ENCODE data around the gene TRIM14.

TRIM14 gene

GRCh38 chr9:98086461-98086860 lies 32.6 kb downstream of the TRIM14 start:
- Histone ChIP-seq H2AFZ (ENCODE audit: low read depth) (no peak overlapping the region), H3K9ac (no peak overlapping the region), H3K27me3 (ENCODE audit: insufficient read depth, low read depth) (no peaks in the 10 kb centered on the region), H4K20me1 (ENCODE audit: insufficient read depth) (no peaks in the 10 kb centered on the region), H3K36me3 (ENCODE audit: insufficient read depth) (no peaks in the 10 kb centered on the region; the same call in 1 of the 2 replicates), H3K4me2 (no peak overlapping the region; the same call in 1 of the 2 replicates), H3K4me3 (IDR thresholded peaks at IDR 0.05; ENCODE audit: insufficient read depth, low read depth, low read length) (no peak overlapping the region), H3K4me1 (ENCODE audit: low read depth, poor library complexity, severe bottlenecking) (peaks cover 23% of the 10 kb centered on the region), H3K27ac (no peak overlapping the region; the same call in 1 of the 2 replicates), H3K79me2 (ENCODE audit: insufficient read depth, low read depth) (no peaks in the 10 kb centered on the region)
- TF ChIP-seq CTCF (conservative IDR thresholded peaks at IDR 0.05; ENCODE audit: low read depth, low read length): no peak

GRCh38 chr9:98085944-98086343 lies 33.1 kb downstream of the TRIM14 start:
- peaks cover 23% of the 10 kb centered on the region for H3K4me1 ChIP-seq (ENCODE audit: low read depth, poor library complexity, severe bottlenecking)
- H4K20me1 ChIP-seq (ENCODE audit: insufficient read depth): no peaks in the 10 kb centered on the region
- H3K9ac ChIP-seq: no peak overlapping the region
- no peak for TF ChIP-seq CTCF (conservative IDR thresholded peaks at IDR 0.05; ENCODE audit: low read depth, low read length)
- no peak overlapping the region; the same call in 1 of the 2 replicates for H3K4me2 ChIP-seq
- no peaks in the 10 kb centered on the region for H3K27me3 ChIP-seq (ENCODE audit: insufficient read depth, low read depth)
- no peaks in the 10 kb centered on the region; the same call in 1 of the 2 replicates for H3K36me3 ChIP-seq (ENCODE audit: insufficient read depth)
- no peaks in the 10 kb centered on the region for H3K79me2 ChIP-seq (ENCODE audit: insufficient read depth, low read depth)
- H3K4me3 ChIP-seq (IDR thresholded peaks at IDR 0.05; ENCODE audit: insufficient read depth, low read depth, low read length): no peak overlapping the region
- no peak overlapping the region for H3K27ac ChIP-seq
- no peak overlapping the region for H2AFZ ChIP-seq (ENCODE audit: low read depth)

GRCh38 chr9:98085058-98085457 lies 34.0 kb downstream of the TRIM14 start:
- no peak overlapping the region for H3K4me2 ChIP-seq
- H4K20me1 ChIP-seq (ENCODE audit: insufficient read depth): no peaks in the 10 kb centered on the region
- H3K4me3 ChIP-seq (IDR thresholded peaks at IDR 0.05; ENCODE audit: insufficient read depth, low read depth, low read length): no peak overlapping the region
- H2AFZ ChIP-seq (ENCODE audit: low read depth): no peak overlapping the region
- no peaks in the 10 kb centered on the region for H3K79me2 ChIP-seq (ENCODE audit: insufficient read depth, low read depth)
- no peaks in the 10 kb centered on the region for H3K27me3 ChIP-seq (ENCODE audit: insufficient read depth, low read depth)
- no peak for TF ChIP-seq CTCF (conservative IDR thresholded peaks at IDR 0.05; ENCODE audit: low read depth, low read length)
- no peaks in the 10 kb centered on the region; the same call in 1 of the 2 replicates for H3K36me3 ChIP-seq (ENCODE audit: insufficient read depth)
- no peak overlapping the region for H3K9ac ChIP-seq
- H3K27ac ChIP-seq: no peak overlapping the region
- peaks cover 23% of the 10 kb centered on the region for H3K4me1 ChIP-seq (ENCODE audit: low read depth, poor library complexity, severe bottlenecking)

- H3K36me3 ChIP-seq (ENCODE audit: insufficient read depth): no peaks in the 10 kb centered on the region; the same call in 1 of the 2 replicates
Observed at GRCh38 chr9:98084396-98084795, 34.6 kb downstream of the TRIM14 start.

More at GRCh38 chr9:98084396-98084795, 34.6 kb downstream of the TRIM14 start:
- Histone ChIP-seq H3K4me3 (IDR thresholded peaks at IDR 0.05; ENCODE audit: insufficient read depth, low read depth, low read length) (no peak overlapping the region), H3K9ac (no peak overlapping the region), H3K4me2 (no peak overlapping the region), H2AFZ (ENCODE audit: low read depth) (no peak overlapping the region), H4K20me1 (ENCODE audit: insufficient read depth) (no peaks in the 10 kb centered on the region), H3K27me3 (ENCODE audit: insufficient read depth, low read depth) (no peaks in the 10 kb centered on the region), H3K79me2 (ENCODE audit: insufficient read depth, low read depth) (no peaks in the 10 kb centered on the region), H3K4me1 (ENCODE audit: low read depth, poor library complexity, severe bottlenecking) (peaks cover 23% of the 10 kb centered on the region), H3K27ac (no peak overlapping the region)
- TF ChIP-seq CTCF (conservative IDR thresholded peaks at IDR 0.05; ENCODE audit: low read depth, low read length): no peak
